Umbilical cord (tissue), 2 donors: ENCODE data around the gene KDM5A. TPM values are rescaled to one million over a fixed set of nuclear protein-coding genes. Genes with fewer than 3 reads are reported as not detected.

Experiments used
- DNase-seq: peaks from one replicate; pipeline ENCODE4 v3.0.0-alpha.2; 2015; ENCODE audit warnings: low spot score
- total RNA-seq: library from RNA; depleted of rRNA; stranded (reverse); fragments of >200 nt; gene quantifications from one replicate; pipeline ENCODE4 v1.2.3, GENCODE V29; 2014; ENCODE audit warnings: low replicate concordance; ENCODE audit not compliant: insufficient read depth

KDM5A gene
- total RNA-seq, 1 donor from 2014 or later, result 41.9 TPM

GRCh38 chr12:272942-273341 is 116.2 kb downstream of the KDM5A start:
- no peak for DNase-seq

GRCh38 chr12:271161-271560 is 118.0 kb downstream of the KDM5A start:
- peak; percentile 37 for DNase-seq

- peak; percentile 93 for DNase-seq
These were observed 119.9 kb downstream of the KDM5A start for GRCh38 chr12:269191-269590.

GRCh38 chr12:268483-268840 is 120.7 kb downstream of the KDM5A start:
- DNase-seq, result no peak

- peak; percentile 19 for DNase-seq
These were observed 121.3 kb downstream of the KDM5A start for GRCh38 chr12:267581-268482.

GRCh38 chr12:265096-265495 is 124.0 kb downstream of the KDM5A start:
- DNase-seq, result no peak

GRCh38 chr12:264269-264668 is 124.9 kb downstream of the KDM5A start:
- peak; percentile 25 for DNase-seq

GRCh38 chr12:263574-263973 is 125.5 kb downstream of the KDM5A start:
- DNase-seq, result no peak

- peak; percentile 29 for DNase-seq
These were observed 126.3 kb downstream of the KDM5A start, which contains the start of gene SLC6A13 for GRCh38 chr12:262817-263216. TSS of gene SLC6A13 (minus strand) at chr12:262836. CDS start at chr12:260052, 2,784 bp downstream.

- DNase-seq, result no peak
These were observed 127.0 kb downstream of the KDM5A start for GRCh38 chr12:262113-262512.

GRCh38 chr12:257521-258321 is 131.4 kb downstream of the KDM5A start:
- DNase-seq, result no peak

- DNase-seq, result no peak
These were observed 132.2 kb downstream of the KDM5A start for GRCh38 chr12:256958-257357.

GRCh38 chr12:256225-256624 is 132.9 kb downstream of the KDM5A start:
- no peak for DNase-seq

GRCh38 chr12:254912-255311 is 134.2 kb downstream of the KDM5A start:
- no peak for DNase-seq

- DNase-seq, result no peak
These were observed 135.1 kb downstream of the KDM5A start for GRCh38 chr12:254039-254438.

- DNase-seq, result no peak
These were observed 135.8 kb downstream of the KDM5A start for GRCh38 chr12:253116-253831.

- DNase-seq, result no peak
These were observed 136.5 kb downstream of the KDM5A start for GRCh38 chr12:252636-253035.

- DNase-seq, result no peak
These were observed 141.8 kb downstream of the KDM5A start for GRCh38 chr12:247271-247670.

- no peak for DNase-seq
These were observed 145.7 kb downstream of the KDM5A start for GRCh38 chr12:243381-243780.

- DNase-seq, result no peak
These were observed 146.6 kb downstream of the KDM5A start for GRCh38 chr12:242496-242895.

- no peak for DNase-seq
These were observed 147.9 kb downstream of the KDM5A start for GRCh38 chr12:241266-241665.

- no peak for DNase-seq
These were observed 148.6 kb downstream of the KDM5A start for GRCh38 chr12:240566-240965.
